Endothelial cell (in vitro differentiated cells): ENCODE data around the gene CABP4. TPM values are rescaled to one million over a fixed set of nuclear protein-coding genes. Genes with fewer than 3 reads are reported as not detected.

Experiments used
- DNase-seq: peaks from one replicate; pipeline ENCODE4 v3.0.0; 2021; ENCODE audit warnings: low spot score
- H3K27ac Mint-ChIP-seq: one replicate; pipeline ENCODE4 v1.8.0; 2021; ENCODE audit warnings: mixed read lengths, inconsistent platforms; ENCODE audit not compliant: unreplicated experiment
- H3K27me3 Mint-ChIP-seq: one replicate; pipeline ENCODE4 v1.8.0; 2021; ENCODE audit warnings: mild to moderate bottlenecking, moderate library complexity, mixed read lengths, inconsistent platforms; ENCODE audit not compliant: unreplicated experiment
- H3K36me3 Mint-ChIP-seq: one replicate; pipeline ENCODE4 v1.8.0; 2021; ENCODE audit warnings: mild to moderate bottlenecking, low read depth, mixed read lengths, inconsistent platforms; ENCODE audit not compliant: unreplicated experiment
- H3K4me1 Mint-ChIP-seq: one replicate; pipeline ENCODE4 v1.8.0; 2021; ENCODE audit warnings: mild to moderate bottlenecking, mixed read lengths, inconsistent platforms; ENCODE audit not compliant: unreplicated experiment
- H3K4me3 Mint-ChIP-seq: one replicate; pipeline ENCODE4 v1.8.0; 2021; ENCODE audit warnings: mild to moderate bottlenecking, mixed read lengths, inconsistent platforms; ENCODE audit not compliant: unreplicated experiment
- H3K9me3 Mint-ChIP-seq: one replicate; pipeline ENCODE4 v1.8.0; 2021; ENCODE audit warnings: mixed read lengths, inconsistent platforms; ENCODE audit not compliant: unreplicated experiment
- total RNA-seq: library from RNA; stranded (reverse); fragmentation: NEBNext Ultra II Directional; extraction: Animal tissue kit (Norgen Biotek cat#: 25700); gene quantifications from one replicate; pipeline ENCODE4 v1.2.1, GENCODE V29; 2021; ENCODE audit not compliant: unreplicated experiment
- TF ChIP-seq, protein P1 (sequence below): fragments of 200-600 bp; sonication (generic); IDR thresholded peaks from one replicate; pipeline ENCODE4 v1.5.0; 2021; ENCODE audit warnings: antibody characterized with exemption; ENCODE audit not compliant: unreplicated experiment

Gene CABP4
- total RNA-seq, 1 donor from 2014 or later = not detected

DNA sequence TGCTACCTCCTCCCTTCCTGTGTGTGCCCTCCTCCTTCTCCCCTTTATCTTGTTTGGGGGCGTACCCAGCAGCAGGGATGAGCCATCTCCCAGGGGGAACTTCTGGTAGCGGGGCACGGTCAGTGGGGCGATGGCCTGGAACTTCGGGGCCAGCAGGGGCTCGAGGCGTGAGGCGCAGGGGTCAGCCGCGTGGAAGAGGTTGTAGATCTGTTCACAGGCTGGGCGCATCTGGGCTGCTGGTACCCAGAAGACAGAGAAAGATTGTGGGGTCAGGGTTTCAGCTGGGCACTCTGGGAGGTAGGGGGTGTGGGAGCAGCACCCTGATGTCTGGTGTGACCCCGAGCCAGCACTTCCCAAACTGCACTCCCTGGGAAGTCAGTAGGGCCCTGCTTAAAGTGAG, 41.0 kb downstream of the CABP4 start:
- Mint-ChIP-seq H3K4me1 (no peaks in the 10 kb centered on the region), H3K27me3 (no peaks in the 10 kb centered on the region), H3K4me3 (no peak overlapping the region), H3K27ac (no peak overlapping the region), H3K36me3 (peaks cover 6% of the 10 kb centered on the region), H3K9me3 (no peaks in the 10 kb centered on the region)
- TF ChIP-seq, protein P1, sequence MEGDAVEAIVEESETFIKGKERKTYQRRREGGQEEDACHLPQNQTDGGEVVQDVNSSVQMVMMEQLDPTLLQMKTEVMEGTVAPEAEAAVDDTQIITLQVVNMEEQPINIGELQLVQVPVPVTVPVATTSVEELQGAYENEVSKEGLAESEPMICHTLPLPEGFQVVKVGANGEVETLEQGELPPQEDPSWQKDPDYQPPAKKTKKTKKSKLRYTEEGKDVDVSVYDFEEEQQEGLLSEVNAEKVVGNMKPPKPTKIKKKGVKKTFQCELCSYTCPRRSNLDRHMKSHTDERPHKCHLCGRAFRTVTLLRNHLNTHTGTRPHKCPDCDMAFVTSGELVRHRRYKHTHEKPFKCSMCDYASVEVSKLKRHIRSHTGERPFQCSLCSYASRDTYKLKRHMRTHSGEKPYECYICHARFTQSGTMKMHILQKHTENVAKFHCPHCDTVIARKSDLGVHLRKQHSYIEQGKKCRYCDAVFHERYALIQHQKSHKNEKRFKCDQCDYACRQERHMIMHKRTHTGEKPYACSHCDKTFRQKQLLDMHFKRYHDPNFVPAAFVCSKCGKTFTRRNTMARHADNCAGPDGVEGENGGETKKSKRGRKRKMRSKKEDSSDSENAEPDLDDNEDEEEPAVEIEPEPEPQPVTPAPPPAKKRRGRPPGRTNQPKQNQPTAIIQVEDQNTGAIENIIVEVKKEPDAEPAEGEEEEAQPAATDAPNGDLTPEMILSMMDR = no peak
- DNase-seq = no peak

DNA sequence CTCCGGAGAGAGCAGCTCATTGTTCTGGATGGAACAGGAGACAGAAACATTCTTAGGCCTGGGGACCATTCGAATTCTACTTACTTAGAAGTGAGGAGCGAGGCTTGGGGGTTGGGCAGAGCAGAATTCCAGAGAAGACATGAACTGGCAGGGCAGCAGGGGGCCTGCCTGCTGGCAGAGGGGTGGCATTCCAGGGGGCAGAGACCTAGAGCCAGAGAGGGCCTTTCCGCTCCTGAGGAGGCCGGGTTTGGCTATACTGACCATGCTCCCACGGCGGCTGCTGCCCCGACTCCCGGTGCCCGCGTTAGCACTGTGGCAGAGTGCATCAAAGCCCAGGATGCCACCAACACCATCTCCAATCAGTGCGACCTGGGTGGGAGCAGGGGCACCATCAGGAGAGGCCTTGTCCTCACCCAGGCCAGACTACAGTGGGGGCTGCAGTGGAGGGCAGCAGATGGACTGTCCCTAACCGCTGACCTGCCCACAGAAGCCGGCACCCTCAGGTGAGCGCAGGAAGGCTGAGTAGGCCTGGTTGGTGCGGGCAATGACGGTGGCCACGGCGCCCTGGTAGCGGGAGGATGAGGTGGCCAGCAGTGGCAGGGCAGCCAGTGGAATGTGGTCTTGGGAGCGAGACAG, 42.6 kb downstream of the CABP4 start:
- Mint-ChIP-seq H3K4me1 (no peaks in the 10 kb centered on the region), H3K36me3 (peaks cover 7% of the 10 kb centered on the region), H3K27ac (no peak overlapping the region), H3K4me3 (no peak overlapping the region), H3K27me3 (no peaks in the 10 kb centered on the region), H3K9me3 (no peaks in the 10 kb centered on the region)
- DNase-seq = no peak
- TF ChIP-seq, protein P1 = no peak

DNA sequence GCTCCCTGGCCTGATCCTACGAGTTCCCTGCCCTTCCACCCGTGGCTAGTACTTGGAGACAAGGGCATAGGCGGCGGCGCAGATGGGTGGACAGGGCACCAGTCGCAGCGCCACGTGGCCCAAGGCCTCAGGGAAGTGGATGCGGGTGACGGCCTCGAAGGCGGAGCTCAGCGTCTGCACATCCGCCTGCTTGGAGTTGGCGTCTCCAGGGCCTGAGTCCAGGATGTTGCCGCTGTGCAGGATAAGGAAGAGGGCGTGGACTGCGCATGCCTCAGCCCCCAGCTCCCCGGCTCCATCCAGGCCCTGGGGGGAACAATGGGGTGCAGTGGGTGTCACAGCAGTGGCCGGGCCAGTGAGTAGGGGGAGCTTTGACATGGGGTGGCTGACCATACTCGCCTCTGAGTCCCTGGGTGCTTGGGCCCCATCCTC, 43.4 kb downstream of the CABP4 start:
- TF ChIP-seq, protein P1 = no peak
- Mint-ChIP-seq H3K4me3 (no peak overlapping the region), H3K9me3 (no peaks in the 10 kb centered on the region), H3K27me3 (peaks cover 5% of the 10 kb centered on the region), H3K36me3 (peaks cover 11% of the 10 kb centered on the region), H3K4me1 (peaks cover 3% of the 10 kb centered on the region), H3K27ac (no peak overlapping the region)
- DNase-seq = no peak

DNA sequence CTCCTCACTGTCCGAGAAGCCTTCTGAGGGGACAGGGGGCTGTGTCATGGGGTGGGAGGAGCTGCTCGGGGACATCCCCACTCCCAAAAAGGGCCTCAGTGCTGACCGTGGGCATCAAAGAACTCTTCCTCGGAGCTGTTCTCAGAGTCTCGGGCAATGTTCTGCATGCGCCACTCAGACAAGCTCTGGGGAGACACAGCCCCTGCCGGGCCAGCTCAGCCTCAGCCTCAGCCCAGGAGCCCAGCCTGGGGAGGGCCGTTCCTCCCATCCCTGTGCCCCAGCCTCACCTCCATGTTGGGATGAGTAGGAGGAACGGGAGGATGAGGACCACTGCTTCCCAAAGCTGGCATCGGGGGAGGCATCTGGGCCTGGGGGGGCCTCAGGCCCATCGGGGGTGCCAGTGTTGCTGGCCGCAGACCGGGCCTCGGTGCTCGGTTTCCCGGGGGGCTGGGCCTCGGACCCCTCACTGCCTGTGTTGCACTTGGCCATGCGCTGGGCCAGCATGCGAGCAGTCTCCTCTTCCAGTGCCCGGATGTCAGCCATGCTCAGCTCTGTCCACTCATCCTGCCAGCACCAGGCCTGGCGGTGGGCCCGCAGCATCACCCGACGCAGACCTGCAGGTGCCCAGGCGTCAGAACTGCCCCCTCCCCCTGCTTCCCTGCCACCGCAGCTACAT, 44.8 kb downstream of the CABP4 start:
- Mint-ChIP-seq H3K27ac (no peak overlapping the region), H3K9me3 (no peaks in the 10 kb centered on the region), H3K36me3 (peaks cover 11% of the 10 kb centered on the region), H3K27me3 (peaks cover 5% of the 10 kb centered on the region), H3K4me3 (no peak overlapping the region), H3K4me1 (peaks cover 3% of the 10 kb centered on the region)
- no peak for DNase-seq
- TF ChIP-seq, protein P1 = no peak

DNA sequence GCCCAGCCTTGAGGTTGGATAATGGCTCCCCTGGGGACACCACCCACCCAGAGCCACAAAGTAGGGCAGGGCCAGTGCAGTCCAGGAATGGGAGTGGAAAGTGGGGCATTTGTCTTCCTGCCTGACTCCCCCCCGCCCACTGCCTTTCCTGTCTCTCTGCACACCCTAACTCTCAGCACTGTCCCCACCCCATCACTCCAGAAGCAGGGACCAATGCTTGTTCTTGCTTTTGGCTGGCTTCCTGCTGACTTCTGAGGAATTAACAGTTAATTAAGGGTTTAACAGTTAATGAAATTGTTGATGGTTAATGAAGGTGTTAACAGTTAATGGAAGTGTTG, 45.3 kb downstream of the CABP4 start:
- TF ChIP-seq, protein P1 = no peak
- H3K9me3 Mint-ChIP-seq = no peaks in the 10 kb centered on the region
- peaks cover 4% of the 10 kb centered on the region for H3K4me1 Mint-ChIP-seq
- H3K27me3 Mint-ChIP-seq = peaks cover 5% of the 10 kb centered on the region
- H3K27ac Mint-ChIP-seq = no peak overlapping the region
- DNase-seq = no peak
- no peak overlapping the region for H3K4me3 Mint-ChIP-seq
- peaks cover 11% of the 10 kb centered on the region for H3K36me3 Mint-ChIP-seq
